NCI-H2171 (cell line): Measurements from ENCODE around the gene PTX4.

Source experiments
- DNase-seq: peaks from one replicate; lab custom pipeline; 2025; lab: John Stamatoyannopoulos, UW

PTX4 gene

DNA sequence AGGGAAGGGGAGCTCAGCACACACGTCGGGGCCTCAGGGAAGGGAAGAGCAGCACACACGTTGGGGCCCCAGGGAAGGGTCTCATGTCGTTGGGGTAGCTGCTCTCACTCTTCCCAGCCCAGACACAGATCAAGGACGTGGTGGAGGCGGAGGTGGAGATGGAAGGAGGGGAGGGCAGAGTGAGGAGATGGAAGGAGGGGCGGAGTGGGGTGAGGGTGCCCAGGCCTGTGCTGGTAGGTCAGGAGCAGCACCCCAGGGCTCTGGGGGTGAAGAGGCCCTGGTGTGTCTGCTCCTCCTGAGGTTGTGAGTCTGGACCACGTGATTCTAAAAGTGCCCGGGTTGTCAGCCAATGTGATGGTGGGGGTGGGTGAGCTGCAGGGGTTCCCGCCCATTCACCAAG, 28.8 kb downstream of the PTX4 start:
- no peak for DNase-seq

GRCh38 chr16:1458977-1459341, 29.8 kb downstream of the PTX4 start:
- DNase-seq: no peak

DNA sequence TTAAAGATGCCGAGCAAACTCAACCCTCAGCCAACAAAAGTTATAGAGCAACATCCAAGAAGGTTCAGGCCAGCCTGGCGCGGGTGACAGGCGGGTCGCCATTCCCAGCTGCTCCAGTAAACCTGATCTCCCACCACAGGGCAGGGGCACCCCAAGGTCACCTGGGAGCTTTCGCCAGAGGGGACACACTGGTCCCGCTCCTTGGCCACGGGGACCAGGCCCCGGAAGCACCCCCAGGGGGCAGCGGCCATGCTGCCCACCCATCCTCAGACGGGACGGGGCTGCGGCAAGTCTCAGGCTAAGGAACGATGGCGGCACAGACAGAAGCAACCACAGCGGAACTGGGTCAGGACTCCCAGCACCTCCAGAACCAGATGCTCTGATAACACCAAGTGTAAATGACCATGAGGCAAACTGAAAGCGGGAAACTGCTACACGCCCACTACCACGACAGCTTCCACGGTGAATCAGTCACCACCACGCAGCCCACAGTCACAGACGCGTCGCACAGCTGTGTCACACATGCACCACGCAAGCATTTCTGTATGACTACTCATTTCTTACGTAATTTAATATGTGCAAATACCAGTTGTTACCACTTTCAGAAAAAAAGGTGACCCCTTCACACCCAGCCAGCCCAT, 30.3 kb downstream of the PTX4 start:
- no peak for DNase-seq

- DNase-seq: no peak
Observed at GRCh38 chr16:1457489-1458245, 31.1 kb downstream of the PTX4 start.

- no peak for DNase-seq
Observed at GRCh38 chr16:1456951-1457350, 31.8 kb downstream of the PTX4 start.

GRCh38 chr16:1455190-1456171, 33.3 kb downstream of the PTX4 start:
- no peak for DNase-seq

DNA sequence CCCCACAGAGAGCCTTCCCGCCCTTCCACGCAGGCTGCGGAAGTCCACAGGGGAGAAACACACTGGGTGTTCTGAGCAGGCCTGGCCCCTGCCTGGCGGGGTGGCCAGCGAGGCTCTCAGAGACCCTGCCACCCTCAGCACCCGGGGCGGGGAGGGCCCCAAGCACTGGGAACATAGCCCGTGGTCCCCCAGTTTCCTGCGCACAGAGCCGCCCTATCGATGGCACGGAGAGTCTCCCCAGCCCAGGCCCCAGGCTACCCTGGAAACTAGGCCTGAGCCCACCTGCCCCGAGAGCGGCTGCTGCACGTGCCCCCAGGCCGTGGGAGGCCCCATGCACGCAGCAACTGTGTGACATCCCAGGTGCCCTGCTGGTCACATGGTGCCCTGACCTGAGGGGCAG, 34.2 kb downstream of the PTX4 start:
- no peak for DNase-seq

GRCh38 chr16:1453316-1453715, 35.4 kb downstream of the PTX4 start:
- no peak for DNase-seq

- DNase-seq: no peak
Observed at GRCh38 chr16:1452530-1452929, 36.2 kb downstream of the PTX4 start.

DNA sequence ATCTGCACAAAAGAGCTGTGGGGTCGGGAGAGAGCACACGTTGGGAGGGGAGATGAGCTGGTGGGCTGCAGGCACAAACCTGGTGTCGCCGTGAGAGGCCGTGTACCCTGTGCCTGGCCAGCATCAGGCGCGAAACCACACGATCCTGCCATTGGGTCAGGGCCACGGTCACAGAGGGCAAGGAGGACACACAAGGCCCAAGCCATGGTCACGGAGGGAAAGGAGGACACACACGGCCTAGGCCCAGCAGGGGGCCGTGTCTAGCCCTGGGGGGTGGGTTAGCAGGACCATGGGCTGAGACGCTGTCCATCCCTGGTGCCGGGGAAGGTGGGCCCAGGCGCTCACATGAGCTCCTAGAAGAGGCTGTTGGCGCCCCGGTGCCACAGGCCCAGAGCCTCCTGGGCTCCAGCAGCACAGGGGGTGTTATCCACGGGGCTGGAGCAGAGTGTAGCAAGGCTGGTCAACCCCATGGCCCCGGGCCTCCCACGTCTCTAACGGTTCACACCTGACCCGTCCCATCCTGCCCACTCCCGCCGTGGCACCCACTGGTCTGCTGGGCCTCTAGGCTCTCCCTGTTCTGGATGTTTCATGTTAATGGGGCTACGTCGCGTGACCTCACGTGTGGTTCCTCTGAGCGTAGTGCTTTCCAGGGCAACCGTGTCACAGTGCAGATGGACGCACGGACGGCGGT, 36.9 kb downstream of the PTX4 start:
- DNase-seq: no peak

DNA sequence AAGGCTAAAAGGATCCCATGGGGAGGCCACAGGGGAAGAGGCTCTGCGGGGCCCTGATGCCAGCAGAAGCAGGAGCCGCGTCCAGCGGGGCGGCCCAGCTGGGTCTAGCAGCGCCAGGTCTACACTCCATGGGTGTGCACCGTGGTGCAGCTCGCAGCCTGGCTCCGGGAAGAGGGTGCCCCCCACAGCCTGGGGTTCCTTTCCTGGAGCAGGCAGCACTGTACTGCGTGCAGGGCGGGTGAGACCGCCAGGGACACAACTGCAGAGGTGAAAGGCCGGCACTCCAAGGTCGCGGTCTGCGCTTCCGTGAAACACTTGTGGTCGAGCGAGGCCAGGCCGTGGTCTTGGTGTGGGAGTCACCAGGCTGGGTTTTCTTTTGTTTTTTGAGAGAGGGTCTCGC, 37.9 kb downstream of the PTX4 start:
- no peak for DNase-seq

DNA sequence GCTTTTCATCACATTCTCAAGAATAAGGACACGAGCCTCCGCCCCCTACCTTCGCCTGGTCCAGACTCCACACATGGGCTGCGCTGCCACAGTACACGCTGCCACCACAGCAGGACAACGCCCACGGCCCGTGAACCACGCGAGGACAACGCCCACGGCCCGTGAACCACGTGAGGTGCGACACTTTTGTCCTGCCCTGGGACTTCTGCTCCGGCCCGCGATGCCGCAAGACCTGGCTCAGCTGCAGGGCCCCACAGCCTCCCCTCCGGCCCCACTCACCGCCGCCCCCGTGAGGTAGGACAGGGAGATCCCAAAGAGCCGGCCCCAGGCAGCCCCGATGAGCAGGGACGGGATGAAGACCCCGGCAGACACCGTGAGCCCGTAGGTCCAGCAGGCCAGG, 38.5 kb downstream of the PTX4 start:
- DNase-seq: no peak

- no peak for DNase-seq
Observed at GRCh38 chr16:1449201-1449788, 39.4 kb downstream of the PTX4 start.

DNA sequence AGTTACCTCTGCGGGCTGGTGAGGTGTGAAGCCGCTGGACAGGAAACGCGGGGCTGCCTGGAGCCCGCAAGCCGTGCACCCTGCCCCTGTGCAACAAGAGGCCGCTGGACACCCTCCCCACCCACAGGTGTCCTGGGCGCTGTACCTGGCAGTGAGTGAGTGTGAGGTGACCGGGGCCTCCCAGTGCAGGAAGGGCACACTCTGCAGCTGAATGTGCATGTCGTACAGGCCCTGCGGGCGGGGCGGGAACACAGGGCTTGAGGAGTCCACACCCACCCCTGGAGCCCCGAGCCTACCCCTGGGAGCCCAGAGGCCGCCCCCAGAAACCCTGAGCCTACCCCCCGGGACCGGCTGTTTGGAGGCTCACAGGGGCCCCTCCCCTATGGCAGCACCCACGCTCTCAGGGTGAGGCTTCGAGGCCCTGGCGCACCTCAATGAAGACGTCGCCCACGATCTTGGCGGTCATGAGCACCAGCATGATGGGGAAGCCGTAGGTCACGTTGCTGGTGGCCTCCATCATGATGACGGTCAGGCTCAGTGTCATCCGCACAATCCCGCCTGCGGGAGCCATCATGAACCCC, 40.1 kb downstream of the PTX4 start:
- no peak for DNase-seq

- DNase-seq: no peak
Observed at GRCh38 chr16:1447965-1448364, 40.8 kb downstream of the PTX4 start.

GRCh38 chr16:1446296-1447080, 42.3 kb downstream of the PTX4 start:
- no peak for DNase-seq

DNA sequence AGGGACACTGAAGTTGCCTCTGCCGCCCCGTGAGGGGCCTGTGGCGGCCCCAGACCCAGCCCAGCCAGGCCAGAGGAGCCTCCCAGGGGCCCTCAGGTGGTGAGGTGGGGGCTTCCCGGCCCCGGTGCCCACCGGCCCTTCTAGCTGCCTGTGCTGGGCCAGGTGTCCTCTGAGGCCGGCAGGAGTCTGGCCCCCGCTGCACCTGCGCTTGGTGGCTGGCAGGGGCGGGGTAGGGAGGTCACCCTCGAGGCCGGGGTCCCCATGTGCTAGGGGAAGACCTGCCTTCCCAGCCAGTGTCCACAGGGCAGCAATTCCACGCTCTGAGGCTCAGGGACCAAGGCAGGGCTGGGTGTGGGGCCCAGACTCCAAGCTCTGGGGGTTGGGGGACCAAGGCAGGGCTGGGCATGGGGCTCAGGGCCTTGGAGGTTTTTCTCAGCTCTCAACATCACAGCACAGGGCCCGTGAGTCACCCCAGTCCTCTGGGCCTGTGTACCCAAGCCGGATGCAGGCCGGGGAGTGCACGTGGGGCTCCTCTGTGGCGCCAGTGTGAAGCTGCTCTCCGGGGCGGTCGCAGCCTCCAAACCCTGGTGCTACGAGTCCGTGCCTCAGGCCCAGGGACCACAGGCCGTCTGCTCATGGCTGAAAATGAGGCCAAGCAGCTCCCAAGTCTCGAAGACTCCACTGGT, 43.1 kb downstream of the PTX4 start:
- DNase-seq: no peak

GRCh38 chr16:1444730-1445517, 43.8 kb downstream of the PTX4 start:
- no peak for DNase-seq
